ENCODE results near the gene IKZF1.

The IKZF1 gene

GRCh38 chr7:50349963-50350944, 45.7 kb downstream of the IKZF1 start:
- Histone ChIP-seq H3K27me3 (ENCODE audit: control insufficient read depth, insufficient read depth, low read length) (no peaks in the 10 kb centered on the region), H3K4me1 (ENCODE audit: control insufficient read depth, insufficient read depth, low read length) (no peaks in the 10 kb centered on the region), H3K36me3 (ENCODE audit: control insufficient read depth, insufficient read depth, low read length) (no peaks in the 10 kb centered on the region), H3K4me3 (ENCODE audit: low read depth, low read length) (no peak overlapping the region), H3K27ac (ENCODE audit: low read depth, low read length) (no peak overlapping the region), H3K9ac (ENCODE audit: low read depth, low read length) (no peak overlapping the region), H3K9me3 (ENCODE audit: control insufficient read depth, insufficient read depth, low read length) (no peaks in the 10 kb centered on the region)

- H3K9ac ChIP-seq (ENCODE audit: low read depth, low read length), result no peak overlapping the region
- H3K27ac ChIP-seq (ENCODE audit: low read depth, low read length), result no peak overlapping the region
- no peaks in the 10 kb centered on the region for H3K4me1 ChIP-seq (ENCODE audit: control insufficient read depth, insufficient read depth, low read length)
- H3K9me3 ChIP-seq (ENCODE audit: control insufficient read depth, insufficient read depth, low read length), result no peaks in the 10 kb centered on the region
- H3K4me3 ChIP-seq (ENCODE audit: low read depth, low read length), result no peak overlapping the region
- no peaks in the 10 kb centered on the region for H3K36me3 ChIP-seq (ENCODE audit: control insufficient read depth, insufficient read depth, low read length)
- H3K27me3 ChIP-seq (ENCODE audit: control insufficient read depth, insufficient read depth, low read length), result no peaks in the 10 kb centered on the region
These were observed 46.8 kb downstream of the IKZF1 start for GRCh38 chr7:50351267-50351666.

GRCh38 chr7:50352282-50352681, 47.8 kb downstream of the IKZF1 start:
- H3K36me3 ChIP-seq (ENCODE audit: control insufficient read depth, insufficient read depth, low read length), result no peaks in the 10 kb centered on the region
- H3K27ac ChIP-seq (ENCODE audit: low read depth, low read length), result no peak overlapping the region
- H3K4me1 ChIP-seq (ENCODE audit: control insufficient read depth, insufficient read depth, low read length), result no peaks in the 10 kb centered on the region
- no peaks in the 10 kb centered on the region for H3K9me3 ChIP-seq (ENCODE audit: control insufficient read depth, insufficient read depth, low read length)
- no peak overlapping the region for H3K4me3 ChIP-seq (ENCODE audit: low read depth, low read length)
- H3K27me3 ChIP-seq (ENCODE audit: control insufficient read depth, insufficient read depth, low read length), result no peaks in the 10 kb centered on the region
- no peak overlapping the region for H3K9ac ChIP-seq (ENCODE audit: low read depth, low read length)

GRCh38 chr7:50352751-50353150, 48.2 kb downstream of the IKZF1 start:
- Histone ChIP-seq H3K4me3 (ENCODE audit: low read depth, low read length) (no peak overlapping the region), H3K36me3 (ENCODE audit: control insufficient read depth, insufficient read depth, low read length) (no peaks in the 10 kb centered on the region), H3K27ac (ENCODE audit: low read depth, low read length) (no peak overlapping the region), H3K9ac (ENCODE audit: low read depth, low read length) (no peak overlapping the region), H3K9me3 (ENCODE audit: control insufficient read depth, insufficient read depth, low read length) (no peaks in the 10 kb centered on the region), H3K4me1 (ENCODE audit: control insufficient read depth, insufficient read depth, low read length) (no peaks in the 10 kb centered on the region), H3K27me3 (ENCODE audit: control insufficient read depth, insufficient read depth, low read length) (no peaks in the 10 kb centered on the region)

GRCh38 chr7:50353201-50353600, 48.7 kb downstream of the IKZF1 start:
- H3K9ac ChIP-seq (ENCODE audit: low read depth, low read length), result no peak overlapping the region
- no peak overlapping the region for H3K27ac ChIP-seq (ENCODE audit: low read depth, low read length)
- H3K36me3 ChIP-seq (ENCODE audit: control insufficient read depth, insufficient read depth, low read length), result no peaks in the 10 kb centered on the region
- H3K4me1 ChIP-seq (ENCODE audit: control insufficient read depth, insufficient read depth, low read length), result no peaks in the 10 kb centered on the region
- H3K9me3 ChIP-seq (ENCODE audit: control insufficient read depth, insufficient read depth, low read length), result no peaks in the 10 kb centered on the region
- H3K27me3 ChIP-seq (ENCODE audit: control insufficient read depth, insufficient read depth, low read length), result no peaks in the 10 kb centered on the region
- no peak overlapping the region for H3K4me3 ChIP-seq (ENCODE audit: low read depth, low read length)

- Histone ChIP-seq H3K9ac (ENCODE audit: low read depth, low read length) (no peak overlapping the region), H3K9me3 (ENCODE audit: control insufficient read depth, insufficient read depth, low read length) (no peaks in the 10 kb centered on the region), H3K4me3 (ENCODE audit: low read depth, low read length) (no peak overlapping the region), H3K4me1 (ENCODE audit: control insufficient read depth, insufficient read depth, low read length) (no peaks in the 10 kb centered on the region), H3K27me3 (ENCODE audit: control insufficient read depth, insufficient read depth, low read length) (no peaks in the 10 kb centered on the region), H3K27ac (ENCODE audit: low read depth, low read length) (no peak overlapping the region), H3K36me3 (ENCODE audit: control insufficient read depth, insufficient read depth, low read length) (no peaks in the 10 kb centered on the region)
These were observed 49.5 kb downstream of the IKZF1 start for GRCh38 chr7:50353894-50354595.

- no peaks in the 10 kb centered on the region for H3K27me3 ChIP-seq (ENCODE audit: control insufficient read depth, insufficient read depth, low read length)
- no peaks in the 10 kb centered on the region for H3K4me1 ChIP-seq (ENCODE audit: control insufficient read depth, insufficient read depth, low read length)
- no peaks in the 10 kb centered on the region for H3K9me3 ChIP-seq (ENCODE audit: control insufficient read depth, insufficient read depth, low read length)
- no peak overlapping the region for H3K27ac ChIP-seq (ENCODE audit: low read depth, low read length)
- no peak overlapping the region for H3K4me3 ChIP-seq (ENCODE audit: low read depth, low read length)
- H3K9ac ChIP-seq (ENCODE audit: low read depth, low read length), result no peak overlapping the region
- no peaks in the 10 kb centered on the region for H3K36me3 ChIP-seq (ENCODE audit: control insufficient read depth, insufficient read depth, low read length)
These were observed 51.3 kb downstream of the IKZF1 start for GRCh38 chr7:50355817-50356178.

- no peak overlapping the region for H3K9ac ChIP-seq (ENCODE audit: low read depth, low read length)
- no peaks in the 10 kb centered on the region for H3K27me3 ChIP-seq (ENCODE audit: control insufficient read depth, insufficient read depth, low read length)
- no peak overlapping the region for H3K4me3 ChIP-seq (ENCODE audit: low read depth, low read length)
- H3K27ac ChIP-seq (ENCODE audit: low read depth, low read length), result no peak overlapping the region
- H3K9me3 ChIP-seq (ENCODE audit: control insufficient read depth, insufficient read depth, low read length), result no peaks in the 10 kb centered on the region
- H3K36me3 ChIP-seq (ENCODE audit: control insufficient read depth, insufficient read depth, low read length), result no peaks in the 10 kb centered on the region
- H3K4me1 ChIP-seq (ENCODE audit: control insufficient read depth, insufficient read depth, low read length), result no peaks in the 10 kb centered on the region
These were observed 51.9 kb downstream of the IKZF1 start for GRCh38 chr7:50356212-50356944.

GRCh38 chr7:50356945-50357268, 52.4 kb downstream of the IKZF1 start:
- H3K27ac ChIP-seq (ENCODE audit: low read depth, low read length), result no peak overlapping the region
- H3K4me1 ChIP-seq (ENCODE audit: control insufficient read depth, insufficient read depth, low read length), result no peaks in the 10 kb centered on the region
- no peaks in the 10 kb centered on the region for H3K36me3 ChIP-seq (ENCODE audit: control insufficient read depth, insufficient read depth, low read length)
- H3K27me3 ChIP-seq (ENCODE audit: control insufficient read depth, insufficient read depth, low read length), result no peaks in the 10 kb centered on the region
- H3K4me3 ChIP-seq (ENCODE audit: low read depth, low read length), result no peak overlapping the region
- H3K9me3 ChIP-seq (ENCODE audit: control insufficient read depth, insufficient read depth, low read length), result no peaks in the 10 kb centered on the region
- no peak overlapping the region for H3K9ac ChIP-seq (ENCODE audit: low read depth, low read length)

GRCh38 chr7:50357426-50357825, 52.9 kb downstream of the IKZF1 start:
- Histone ChIP-seq H3K36me3 (ENCODE audit: control insufficient read depth, insufficient read depth, low read length) (no peaks in the 10 kb centered on the region), H3K9ac (ENCODE audit: low read depth, low read length) (no peak overlapping the region), H3K4me1 (ENCODE audit: control insufficient read depth, insufficient read depth, low read length) (no peaks in the 10 kb centered on the region), H3K9me3 (ENCODE audit: control insufficient read depth, insufficient read depth, low read length) (no peaks in the 10 kb centered on the region), H3K27ac (ENCODE audit: low read depth, low read length) (no peak overlapping the region), H3K27me3 (ENCODE audit: control insufficient read depth, insufficient read depth, low read length) (no peaks in the 10 kb centered on the region), H3K4me3 (ENCODE audit: low read depth, low read length) (no peak overlapping the region)
